HEK293 (cell line): Measurements from ENCODE around the gene RPS6KA5.

ENCODE experiments used
- CTCF ChIA-PET: fragments of 350-600 bp; formaldehyde crosslinking; extraction: SDS; loops from one replicate; lab custom pipeline; 2021; ENCODE audit warnings: antibody characterized with exemption; lab: Yijun Ruan, JAX
- POLR2A ChIA-PET: fragments of 300-600 bp; formaldehyde crosslinking; extraction: SDS; loops from one replicate; lab custom pipeline; 2020; ENCODE audit warnings: antibody characterized with exemption, inconsistent platforms; lab: Yijun Ruan, JAX
- H3K27ac ChIP-seq: fragments of 200-500 bp; sonication (Bioruptor generic); 2 replicates; pipeline ENCODE4 v1.5.1; 2014; ENCODE audit warnings: low read depth, low read length, control low read depth, inconsistent platforms; ENCODE audit errors: extremely low read depth
- H3K36me3 ChIP-seq, 2 experiments: fragments of 200-500 bp in 1 of 2; sonication (Bioruptor generic) in 1 of 2; 1 replicate in 1 of 2; 2 replicates in 1 of 2; pipeline ENCODE4 v1.5.1; 2014 to 2017; ENCODE audit warnings: inconsistent platforms in 2 of 2, low read length in 2 of 2; ENCODE audit not compliant: control insufficient read depth in 2 of 2, insufficient read depth in 1 of 2
- H3K4me1 ChIP-seq: fragments of 200-500 bp; sonication (Bioruptor generic); 2 replicates; pipeline ENCODE4 v1.5.1; 2014; ENCODE audit warnings: mild to moderate bottlenecking, low read length, inconsistent platforms; ENCODE audit not compliant: control insufficient read depth, insufficient read depth
- H3K4me3 ChIP-seq: 2 replicates; pipeline ENCODE4 v1.5.1; 2011; ENCODE audit warnings: low read depth, mild to moderate bottlenecking, control low read depth, low read length, moderate library complexity
- H3K9me3 ChIP-seq: fragments of 200-500 bp; sonication (Bioruptor generic); 2 replicates; pipeline ENCODE4 v1.5.1; 2014; ENCODE audit warnings: low read depth, low read length, inconsistent platforms; ENCODE audit not compliant: control insufficient read depth, insufficient read depth
- GLIS1 ChIP-seq: fragments of 450-650 bp; formaldehyde crosslinking; IDR thresholded peaks from 2 replicates; pipeline ENCODE4 v1.5.1; 2016; ENCODE audit warnings: missing biosample characterization, missing genetic modification characterization
- HOXD13 ChIP-seq: sonication (generic); formaldehyde crosslinking; IDR thresholded peaks from 2 replicates; pipeline ENCODE4 v1.8.0; 2022; ENCODE audit warnings: missing genetic modification reagents, borderline replicate concordance
- MYNN ChIP-seq: fragments of 450-650 bp; formaldehyde crosslinking; IDR thresholded peaks from 2 replicates; pipeline ENCODE4 v1.5.1; 2016; ENCODE audit warnings: missing biosample characterization, missing genetic modification characterization, borderline replicate concordance
- OSR2 ChIP-seq: fragments of 450-650 bp; formaldehyde crosslinking; IDR thresholded peaks from 2 replicates; pipeline ENCODE4 v1.5.1; 2016; ENCODE audit warnings: missing biosample characterization, missing genetic modification characterization
- SCRT2 ChIP-seq: fragments of 450-650 bp; formaldehyde crosslinking; IDR thresholded peaks from 2 replicates; pipeline ENCODE4 v1.5.1; 2016; ENCODE audit warnings: missing biosample characterization, missing genetic modification characterization
- TCF7L2 ChIP-seq: IDR thresholded peaks from 2 replicates; pipeline ENCODE4 v1.6.1; 2011; ENCODE audit warnings: low read depth, mild to moderate bottlenecking, inconsistent platforms, low read length, moderate library complexity, borderline replicate concordance
- YY1 ChIP-seq: fragments of 450-650 bp; formaldehyde crosslinking; IDR thresholded peaks from 2 replicates; pipeline ENCODE4 v1.5.1; 2018; ENCODE audit warnings: missing biosample characterization, missing genetic modification characterization
- ZBTB48 ChIP-seq: fragments of 450-650 bp; formaldehyde crosslinking; IDR thresholded peaks from 2 replicates; pipeline ENCODE4 v1.5.1; 2016; ENCODE audit warnings: missing biosample characterization, missing genetic modification characterization
- ZEB2 ChIP-seq: fragments of 450-650 bp; formaldehyde crosslinking; IDR thresholded peaks from 2 replicates; pipeline ENCODE4 v1.5.1; 2016; ENCODE audit warnings: missing biosample characterization, missing genetic modification characterization
- ZNF155 ChIP-seq: fragments of 450-650 bp; formaldehyde crosslinking; IDR thresholded peaks from 2 replicates; pipeline ENCODE4 v1.5.1; 2016; ENCODE audit warnings: missing biosample characterization, missing genetic modification characterization
- ZNF175 ChIP-seq: fragments of 450-650 bp; formaldehyde crosslinking; IDR thresholded peaks from 2 replicates; pipeline ENCODE4 v1.5.1; 2016; ENCODE audit warnings: missing biosample characterization, missing genetic modification characterization
- ZNF48 ChIP-seq: fragments of 450-650 bp; formaldehyde crosslinking; IDR thresholded peaks from 2 replicates; pipeline ENCODE4 v1.5.1; 2016; ENCODE audit warnings: missing biosample characterization, missing genetic modification characterization
- ZNF530 ChIP-seq: fragments of 450-650 bp; formaldehyde crosslinking; IDR thresholded peaks from 2 replicates; pipeline ENCODE4 v1.5.1; 2016; ENCODE audit warnings: low read depth, missing biosample characterization, missing genetic modification characterization
- ZNF76 ChIP-seq: fragments of 450-650 bp; formaldehyde crosslinking; IDR thresholded peaks from 2 replicates; pipeline ENCODE4; 2016; ENCODE audit warnings: low read depth, missing biosample characterization, missing genetic modification characterization, borderline replicate concordance
- ZNF843 ChIP-seq: fragments of 450-650 bp; formaldehyde crosslinking; IDR thresholded peaks from 2 replicates; pipeline ENCODE4 v1.5.1; 2016; ENCODE audit warnings: missing biosample characterization, missing genetic modification characterization
- ZXDB ChIP-seq: fragments of 450-650 bp; formaldehyde crosslinking; IDR thresholded peaks from 2 replicates; pipeline ENCODE4 v1.5.1; 2016; ENCODE audit warnings: missing biosample characterization, missing genetic modification characterization
- TF ChIP-seq, protein P1 (sequence below): fragments of 450-650 bp; formaldehyde crosslinking; IDR thresholded peaks from 2 replicates; pipeline ENCODE4 v1.5.1; 2016; ENCODE audit warnings: missing biosample characterization, missing genetic modification characterization
- TF ChIP-seq, protein P2 (sequence below): fragments of 450-650 bp; formaldehyde crosslinking; IDR thresholded peaks from 2 replicates; pipeline ENCODE4 v1.5.1; 2016; ENCODE audit warnings: missing biosample characterization, missing genetic modification characterization
- TF ChIP-seq, protein P3 (sequence below): fragments of 450-650 bp; formaldehyde crosslinking; IDR thresholded peaks from 2 replicates; pipeline ENCODE4 v1.5.1; 2016; ENCODE audit warnings: missing biosample characterization, missing genetic modification characterization, borderline replicate concordance
- TF ChIP-seq, protein P4 (sequence below): fragments of 450-650 bp; formaldehyde crosslinking; IDR thresholded peaks from 2 replicates; pipeline ENCODE4 v1.5.1; 2016; ENCODE audit warnings: missing biosample characterization, missing genetic modification characterization, borderline replicate concordance
- TF ChIP-seq, protein P5 (sequence below): fragments of 450-650 bp; formaldehyde crosslinking; IDR thresholded peaks from 2 replicates; pipeline ENCODE4 v1.5.1; 2016; ENCODE audit warnings: missing biosample characterization, missing genetic modification characterization

RPS6KA5 gene

DNA sequence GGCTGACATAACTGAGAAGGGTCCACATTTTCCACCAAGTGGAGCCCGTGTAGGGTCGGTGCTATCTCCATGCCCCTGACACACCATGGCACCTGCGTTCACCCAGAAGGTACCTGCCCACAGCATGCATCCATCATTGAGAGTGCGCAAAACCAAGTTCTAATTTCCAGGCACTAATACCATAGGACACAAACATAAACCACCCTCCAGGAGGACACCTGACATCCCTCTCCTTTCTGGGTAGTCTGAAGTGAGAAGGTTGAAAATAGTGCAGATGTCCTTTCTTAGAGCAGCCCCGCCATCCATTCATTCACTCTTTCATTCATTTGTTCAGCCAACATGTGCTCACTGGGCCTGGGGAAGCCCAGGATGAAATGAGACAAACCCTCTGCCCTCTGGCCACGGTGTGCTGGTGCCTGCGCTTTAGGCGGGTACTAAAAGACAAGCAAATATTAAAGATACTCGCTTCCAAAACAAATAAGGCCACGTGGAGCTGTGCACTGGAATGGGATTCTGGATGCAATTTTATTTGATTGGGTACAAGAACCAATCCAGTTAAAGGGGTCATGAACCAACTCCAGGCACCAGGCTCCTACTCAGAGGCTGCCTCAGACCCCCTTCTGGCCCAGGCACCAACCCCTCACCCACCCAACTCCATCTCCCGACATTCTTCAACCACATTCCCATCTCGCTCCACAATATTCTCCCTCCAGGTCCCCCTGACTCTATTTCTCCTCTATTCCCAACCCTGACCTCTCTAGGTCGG, 245.5 kb downstream of the RPS6KA5 start:
- Histone ChIP-seq H3K36me3 (no peaks in the 10 kb centered on the region), H3K9me3 (no peaks in the 10 kb centered on the region), H3K4me3 (peak overlapping the region; percentile 85), H3K4me1 (peaks cover 9% of the 10 kb centered on the region), H3K27ac (peak overlapping the region; percentile 69; the same call in 1 of the 2 replicates)
- ChIA-PET CTCF (interaction anchor here (1.5 kb wide), 1 partner anchor 19 kb away, joined by 3 read pairs; no protein-coding TSS in a partner anchor), POLR2A (no interaction called here)
- no peak for TF ChIP-seq ZNF843 (tag by site-specific recombination)
- TF ChIP-seq, protein P1, sequence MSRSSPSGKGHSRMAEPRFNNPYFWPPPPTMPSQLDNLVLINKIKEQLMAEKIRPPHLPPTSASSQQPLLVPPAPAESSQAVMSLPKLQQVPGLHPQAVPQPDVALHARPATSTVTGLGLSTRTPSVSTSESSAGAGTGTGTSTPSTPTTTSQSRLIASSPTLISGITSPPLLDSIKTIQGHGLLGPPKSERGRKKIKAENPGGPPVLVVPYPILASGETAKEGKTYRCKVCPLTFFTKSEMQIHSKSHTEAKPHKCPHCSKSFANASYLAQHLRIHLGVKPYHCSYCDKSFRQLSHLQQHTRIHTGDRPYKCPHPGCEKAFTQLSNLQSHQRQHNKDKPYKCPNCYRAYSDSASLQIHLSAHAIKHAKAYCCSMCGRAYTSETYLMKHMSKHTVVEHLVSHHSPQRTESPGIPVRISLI (tag by site-specific recombination): no peak
- TF ChIP-seq ZNF76 (tag by site-specific recombination): no peak; the same call in 1 of the 2 replicates
- no peak for TF ChIP-seq ZEB2 (tag by site-specific recombination)
- TF ChIP-seq OSR2 (tag by site-specific recombination): no peak
- TF ChIP-seq ZBTB48 (tag by site-specific recombination): peak; percentile 86; the same call in 1 of the 2 replicates
- TF ChIP-seq ZNF175 (tag by site-specific recombination): no peak
- no peak for TF ChIP-seq YY1 (tag by site-specific recombination)
- TF ChIP-seq TCF7L2: no peak
- no peak for TF ChIP-seq SCRT2 (tag by site-specific recombination)
- TF ChIP-seq ZNF48: no peak
- TF ChIP-seq GLIS1 (tag by site-specific recombination): no peak
- TF ChIP-seq, protein P2, sequence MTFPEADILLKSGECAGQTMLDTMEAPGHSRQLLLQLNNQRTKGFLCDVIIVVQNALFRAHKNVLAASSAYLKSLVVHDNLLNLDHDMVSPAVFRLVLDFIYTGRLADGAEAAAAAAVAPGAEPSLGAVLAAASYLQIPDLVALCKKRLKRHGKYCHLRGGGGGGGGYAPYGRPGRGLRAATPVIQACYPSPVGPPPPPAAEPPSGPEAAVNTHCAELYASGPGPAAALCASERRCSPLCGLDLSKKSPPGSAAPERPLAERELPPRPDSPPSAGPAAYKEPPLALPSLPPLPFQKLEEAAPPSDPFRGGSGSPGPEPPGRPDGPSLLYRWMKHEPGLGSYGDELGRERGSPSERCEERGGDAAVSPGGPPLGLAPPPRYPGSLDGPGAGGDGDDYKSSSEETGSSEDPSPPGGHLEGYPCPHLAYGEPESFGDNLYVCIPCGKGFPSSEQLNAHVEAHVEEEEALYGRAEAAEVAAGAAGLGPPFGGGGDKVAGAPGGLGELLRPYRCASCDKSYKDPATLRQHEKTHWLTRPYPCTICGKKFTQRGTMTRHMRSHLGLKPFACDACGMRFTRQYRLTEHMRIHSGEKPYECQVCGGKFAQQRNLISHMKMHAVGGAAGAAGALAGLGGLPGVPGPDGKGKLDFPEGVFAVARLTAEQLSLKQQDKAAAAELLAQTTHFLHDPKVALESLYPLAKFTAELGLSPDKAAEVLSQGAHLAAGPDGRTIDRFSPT (tag by site-specific recombination): no peak
- no peak for TF ChIP-seq ZNF530 (tag by site-specific recombination)
- TF ChIP-seq, protein P3, sequence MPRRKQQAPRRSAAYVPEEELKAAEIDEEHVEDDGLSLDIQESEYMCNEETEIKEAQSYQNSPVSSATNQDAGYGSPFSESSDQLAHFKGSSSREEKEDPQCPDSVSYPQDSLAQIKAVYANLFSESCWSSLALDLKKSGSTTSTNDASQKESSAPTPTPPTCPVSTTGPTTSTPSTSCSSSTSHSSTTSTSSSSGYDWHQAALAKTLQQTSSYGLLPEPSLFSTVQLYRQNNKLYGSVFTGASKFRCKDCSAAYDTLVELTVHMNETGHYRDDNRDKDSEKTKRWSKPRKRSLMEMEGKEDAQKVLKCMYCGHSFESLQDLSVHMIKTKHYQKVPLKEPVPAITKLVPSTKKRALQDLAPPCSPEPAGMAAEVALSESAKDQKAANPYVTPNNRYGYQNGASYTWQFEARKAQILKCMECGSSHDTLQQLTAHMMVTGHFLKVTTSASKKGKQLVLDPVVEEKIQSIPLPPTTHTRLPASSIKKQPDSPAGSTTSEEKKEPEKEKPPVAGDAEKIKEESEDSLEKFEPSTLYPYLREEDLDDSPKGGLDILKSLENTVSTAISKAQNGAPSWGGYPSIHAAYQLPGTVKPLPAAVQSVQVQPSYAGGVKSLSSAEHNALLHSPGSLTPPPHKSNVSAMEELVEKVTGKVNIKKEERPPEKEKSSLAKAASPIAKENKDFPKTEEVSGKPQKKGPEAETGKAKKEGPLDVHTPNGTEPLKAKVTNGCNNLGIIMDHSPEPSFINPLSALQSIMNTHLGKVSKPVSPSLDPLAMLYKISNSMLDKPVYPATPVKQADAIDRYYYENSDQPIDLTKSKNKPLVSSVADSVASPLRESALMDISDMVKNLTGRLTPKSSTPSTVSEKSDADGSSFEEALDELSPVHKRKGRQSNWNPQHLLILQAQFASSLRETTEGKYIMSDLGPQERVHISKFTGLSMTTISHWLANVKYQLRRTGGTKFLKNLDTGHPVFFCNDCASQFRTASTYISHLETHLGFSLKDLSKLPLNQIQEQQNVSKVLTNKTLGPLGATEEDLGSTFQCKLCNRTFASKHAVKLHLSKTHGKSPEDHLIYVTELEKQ (tag by site-specific recombination): no peak
- no peak for TF ChIP-seq ZXDB (tag by site-specific recombination)
- no peak for TF ChIP-seq ZNF155
- no peak for TF ChIP-seq MYNN (tag by site-specific recombination)
- TF ChIP-seq HOXD13 (CRISPR knock-in tag): no peak
- TF ChIP-seq, protein P4, sequence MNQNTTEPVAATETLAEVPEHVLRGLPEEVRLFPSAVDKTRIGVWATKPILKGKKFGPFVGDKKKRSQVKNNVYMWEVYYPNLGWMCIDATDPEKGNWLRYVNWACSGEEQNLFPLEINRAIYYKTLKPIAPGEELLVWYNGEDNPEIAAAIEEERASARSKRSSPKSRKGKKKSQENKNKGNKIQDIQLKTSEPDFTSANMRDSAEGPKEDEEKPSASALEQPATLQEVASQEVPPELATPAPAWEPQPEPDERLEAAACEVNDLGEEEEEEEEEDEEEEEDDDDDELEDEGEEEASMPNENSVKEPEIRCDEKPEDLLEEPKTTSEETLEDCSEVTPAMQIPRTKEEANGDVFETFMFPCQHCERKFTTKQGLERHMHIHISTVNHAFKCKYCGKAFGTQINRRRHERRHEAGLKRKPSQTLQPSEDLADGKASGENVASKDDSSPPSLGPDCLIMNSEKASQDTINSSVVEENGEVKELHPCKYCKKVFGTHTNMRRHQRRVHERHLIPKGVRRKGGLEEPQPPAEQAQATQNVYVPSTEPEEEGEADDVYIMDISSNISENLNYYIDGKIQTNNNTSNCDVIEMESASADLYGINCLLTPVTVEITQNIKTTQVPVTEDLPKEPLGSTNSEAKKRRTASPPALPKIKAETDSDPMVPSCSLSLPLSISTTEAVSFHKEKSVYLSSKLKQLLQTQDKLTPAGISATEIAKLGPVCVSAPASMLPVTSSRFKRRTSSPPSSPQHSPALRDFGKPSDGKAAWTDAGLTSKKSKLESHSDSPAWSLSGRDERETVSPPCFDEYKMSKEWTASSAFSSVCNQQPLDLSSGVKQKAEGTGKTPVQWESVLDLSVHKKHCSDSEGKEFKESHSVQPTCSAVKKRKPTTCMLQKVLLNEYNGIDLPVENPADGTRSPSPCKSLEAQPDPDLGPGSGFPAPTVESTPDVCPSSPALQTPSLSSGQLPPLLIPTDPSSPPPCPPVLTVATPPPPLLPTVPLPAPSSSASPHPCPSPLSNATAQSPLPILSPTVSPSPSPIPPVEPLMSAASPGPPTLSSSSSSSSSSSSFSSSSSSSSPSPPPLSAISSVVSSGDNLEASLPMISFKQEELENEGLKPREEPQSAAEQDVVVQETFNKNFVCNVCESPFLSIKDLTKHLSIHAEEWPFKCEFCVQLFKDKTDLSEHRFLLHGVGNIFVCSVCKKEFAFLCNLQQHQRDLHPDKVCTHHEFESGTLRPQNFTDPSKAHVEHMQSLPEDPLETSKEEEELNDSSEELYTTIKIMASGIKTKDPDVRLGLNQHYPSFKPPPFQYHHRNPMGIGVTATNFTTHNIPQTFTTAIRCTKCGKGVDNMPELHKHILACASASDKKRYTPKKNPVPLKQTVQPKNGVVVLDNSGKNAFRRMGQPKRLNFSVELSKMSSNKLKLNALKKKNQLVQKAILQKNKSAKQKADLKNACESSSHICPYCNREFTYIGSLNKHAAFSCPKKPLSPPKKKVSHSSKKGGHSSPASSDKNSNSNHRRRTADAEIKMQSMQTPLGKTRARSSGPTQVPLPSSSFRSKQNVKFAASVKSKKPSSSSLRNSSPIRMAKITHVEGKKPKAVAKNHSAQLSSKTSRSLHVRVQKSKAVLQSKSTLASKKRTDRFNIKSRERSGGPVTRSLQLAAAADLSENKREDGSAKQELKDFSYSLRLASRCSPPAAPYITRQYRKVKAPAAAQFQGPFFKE (tag by site-specific recombination): no peak
- TF ChIP-seq, protein P5, sequence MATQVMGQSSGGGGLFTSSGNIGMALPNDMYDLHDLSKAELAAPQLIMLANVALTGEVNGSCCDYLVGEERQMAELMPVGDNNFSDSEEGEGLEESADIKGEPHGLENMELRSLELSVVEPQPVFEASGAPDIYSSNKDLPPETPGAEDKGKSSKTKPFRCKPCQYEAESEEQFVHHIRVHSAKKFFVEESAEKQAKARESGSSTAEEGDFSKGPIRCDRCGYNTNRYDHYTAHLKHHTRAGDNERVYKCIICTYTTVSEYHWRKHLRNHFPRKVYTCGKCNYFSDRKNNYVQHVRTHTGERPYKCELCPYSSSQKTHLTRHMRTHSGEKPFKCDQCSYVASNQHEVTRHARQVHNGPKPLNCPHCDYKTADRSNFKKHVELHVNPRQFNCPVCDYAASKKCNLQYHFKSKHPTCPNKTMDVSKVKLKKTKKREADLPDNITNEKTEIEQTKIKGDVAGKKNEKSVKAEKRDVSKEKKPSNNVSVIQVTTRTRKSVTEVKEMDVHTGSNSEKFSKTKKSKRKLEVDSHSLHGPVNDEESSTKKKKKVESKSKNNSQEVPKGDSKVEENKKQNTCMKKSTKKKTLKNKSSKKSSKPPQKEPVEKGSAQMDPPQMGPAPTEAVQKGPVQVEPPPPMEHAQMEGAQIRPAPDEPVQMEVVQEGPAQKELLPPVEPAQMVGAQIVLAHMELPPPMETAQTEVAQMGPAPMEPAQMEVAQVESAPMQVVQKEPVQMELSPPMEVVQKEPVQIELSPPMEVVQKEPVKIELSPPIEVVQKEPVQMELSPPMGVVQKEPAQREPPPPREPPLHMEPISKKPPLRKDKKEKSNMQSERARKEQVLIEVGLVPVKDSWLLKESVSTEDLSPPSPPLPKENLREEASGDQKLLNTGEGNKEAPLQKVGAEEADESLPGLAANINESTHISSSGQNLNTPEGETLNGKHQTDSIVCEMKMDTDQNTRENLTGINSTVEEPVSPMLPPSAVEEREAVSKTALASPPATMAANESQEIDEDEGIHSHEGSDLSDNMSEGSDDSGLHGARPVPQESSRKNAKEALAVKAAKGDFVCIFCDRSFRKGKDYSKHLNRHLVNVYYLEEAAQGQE (tag by site-specific recombination): no peak
